Breast epithelium (tissue), 3 donors: Measurements from ENCODE around the gene CAMKK1.

ENCODE experiments used
- POLR2A ChIP-seq: fragments of 450-650 bp; IDR thresholded peaks from one replicate; pipeline ENCODE4 v1.6.1; 2016; ENCODE audit warnings: antibody characterized with exemption, mild to moderate bottlenecking, moderate library complexity
- POLR2AphosphoS5 ChIP-seq, 3 donors: sonication (generic); formaldehyde crosslinking; IDR thresholded peaks; one replicate each; pipeline ENCODE4 v1.6.1; 2017; ENCODE audit warnings: antibody characterized with exemption in 3 of 3
- TF ChIP-seq, protein P1 (sequence below), 3 donors: fragments of 450-650 bp; IDR thresholded peaks; one replicate each; pipeline ENCODE4 v1.5.1; 2016 to 2017; ENCODE audit warnings: antibody characterized with exemption in 3 of 3, mild to moderate bottlenecking in 3 of 3, moderate library complexity in 3 of 3

DNA sequence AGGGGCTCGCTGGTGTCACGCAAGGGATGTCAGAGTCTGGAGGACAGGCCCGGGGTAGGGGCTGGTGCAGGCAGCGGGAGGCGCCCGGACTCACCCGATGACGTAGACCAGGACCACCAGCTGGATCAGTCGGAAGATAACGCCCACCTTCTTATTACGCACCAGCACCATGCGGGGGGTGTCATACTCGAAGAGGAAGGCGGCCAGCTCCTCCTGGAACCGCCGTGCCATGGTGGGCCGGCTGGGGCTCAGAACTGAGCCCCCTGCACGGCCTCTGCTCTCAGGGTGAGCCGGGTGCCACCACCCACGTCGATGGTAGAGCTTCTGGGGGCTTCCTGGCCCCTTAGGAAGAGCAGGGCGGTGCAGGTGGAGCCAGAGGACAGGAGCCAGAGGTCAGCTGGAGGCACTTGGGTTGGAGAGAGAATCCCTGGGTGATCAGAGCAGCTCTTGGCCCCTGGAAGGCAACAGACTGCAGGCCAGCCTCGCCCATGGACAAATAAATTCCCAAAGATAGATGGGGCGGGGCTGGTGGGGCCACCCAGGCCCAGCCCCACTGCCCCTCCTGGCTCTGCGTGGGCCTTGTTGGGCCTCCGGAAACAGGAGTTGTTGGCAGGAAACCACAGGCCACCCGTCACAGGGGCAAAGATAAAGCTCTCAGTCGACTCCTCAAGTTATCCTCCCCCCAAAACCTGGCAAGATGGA lies 23.3 kb upstream of the CAMKK1 start, which contains the start of gene P2RX1:
- TF ChIP-seq, protein P1, sequence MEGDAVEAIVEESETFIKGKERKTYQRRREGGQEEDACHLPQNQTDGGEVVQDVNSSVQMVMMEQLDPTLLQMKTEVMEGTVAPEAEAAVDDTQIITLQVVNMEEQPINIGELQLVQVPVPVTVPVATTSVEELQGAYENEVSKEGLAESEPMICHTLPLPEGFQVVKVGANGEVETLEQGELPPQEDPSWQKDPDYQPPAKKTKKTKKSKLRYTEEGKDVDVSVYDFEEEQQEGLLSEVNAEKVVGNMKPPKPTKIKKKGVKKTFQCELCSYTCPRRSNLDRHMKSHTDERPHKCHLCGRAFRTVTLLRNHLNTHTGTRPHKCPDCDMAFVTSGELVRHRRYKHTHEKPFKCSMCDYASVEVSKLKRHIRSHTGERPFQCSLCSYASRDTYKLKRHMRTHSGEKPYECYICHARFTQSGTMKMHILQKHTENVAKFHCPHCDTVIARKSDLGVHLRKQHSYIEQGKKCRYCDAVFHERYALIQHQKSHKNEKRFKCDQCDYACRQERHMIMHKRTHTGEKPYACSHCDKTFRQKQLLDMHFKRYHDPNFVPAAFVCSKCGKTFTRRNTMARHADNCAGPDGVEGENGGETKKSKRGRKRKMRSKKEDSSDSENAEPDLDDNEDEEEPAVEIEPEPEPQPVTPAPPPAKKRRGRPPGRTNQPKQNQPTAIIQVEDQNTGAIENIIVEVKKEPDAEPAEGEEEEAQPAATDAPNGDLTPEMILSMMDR (IDR thresholded peaks at IDR 0.05): no peak
- TF ChIP-seq POLR2A (no peak), POLR2AphosphoS5 (IDR thresholded peaks at IDR 0.05) (no peak)
